HG03196 (cell line): ENCODE measurements around the gene LDLR.
"Not testable (repeated sequence)": the region's sequence is repeated elsewhere in the genome, so short reads cannot be mapped to it uniquely, and the experiment has no call there.

Source experiments
- ATAC-seq: cut with Tn5 transposase; IDR thresholded peaks from one replicate; pipeline ENCODE4 v1.9.1; 2021; ENCODE audit not compliant: unreplicated experiment

LDLR gene

DNA sequence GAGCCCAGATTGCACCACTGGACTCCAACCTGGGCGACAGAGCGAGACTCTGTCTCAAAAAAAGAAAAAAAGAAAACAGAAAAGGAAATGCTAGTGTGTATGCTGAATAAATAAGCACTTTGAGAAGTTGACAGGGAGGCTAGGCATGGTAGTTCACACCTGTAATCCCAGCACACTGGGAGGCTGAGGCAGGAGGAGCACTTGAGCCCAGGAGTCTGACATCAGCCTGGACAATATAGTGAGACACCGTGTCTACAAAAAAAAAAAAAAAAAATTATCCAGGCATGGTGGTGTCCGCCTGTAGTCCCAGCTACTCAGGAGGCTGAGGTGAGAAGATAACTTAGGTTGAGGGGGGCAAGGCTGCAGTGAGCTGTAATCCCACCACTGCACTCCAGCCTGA lies 19.1 kb upstream of the LDLR start:
- ATAC-seq, result no peak

DNA sequence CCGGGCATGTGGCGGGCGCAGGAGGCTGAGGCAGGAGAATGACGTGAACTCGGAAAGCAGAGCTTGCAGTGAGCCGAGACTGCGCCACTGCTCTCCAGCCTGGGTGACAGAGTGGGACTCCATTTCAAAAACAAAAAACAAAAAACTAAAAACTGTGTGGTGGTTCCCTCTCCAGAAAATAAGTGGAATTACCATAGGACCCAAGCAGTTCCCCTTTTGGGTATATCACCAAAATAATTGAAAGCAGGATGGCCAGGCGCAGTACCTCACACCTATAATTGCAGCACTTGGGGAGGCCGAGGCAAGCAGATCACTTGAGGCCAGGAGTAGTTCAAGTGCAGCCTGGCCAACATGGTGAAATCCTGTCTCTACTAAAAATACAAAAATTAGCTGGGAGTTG lies 15.7 kb upstream of the LDLR start:
- no peak for ATAC-seq

DNA sequence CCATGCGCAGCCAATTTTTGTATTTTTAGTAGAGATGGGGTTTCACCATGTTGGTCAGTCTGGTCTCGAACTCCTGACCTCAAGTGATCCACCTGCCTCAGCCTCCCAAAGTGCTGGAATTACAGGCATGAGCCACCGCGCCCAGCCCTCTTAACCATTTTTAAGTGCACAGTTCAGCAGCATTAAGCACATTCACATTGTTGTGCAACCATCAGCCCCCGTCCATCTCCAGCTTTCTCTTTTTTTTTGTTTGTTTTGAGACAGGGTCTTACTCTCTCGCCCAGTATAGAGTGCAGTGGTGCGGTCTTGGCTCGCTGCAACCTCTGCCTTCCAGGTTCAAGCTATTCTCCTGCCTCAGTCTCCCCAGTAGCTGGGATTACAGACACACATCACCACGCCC lies 12.5 kb upstream of the LDLR start:
- not testable (repeated sequence) for ATAC-seq

DNA sequence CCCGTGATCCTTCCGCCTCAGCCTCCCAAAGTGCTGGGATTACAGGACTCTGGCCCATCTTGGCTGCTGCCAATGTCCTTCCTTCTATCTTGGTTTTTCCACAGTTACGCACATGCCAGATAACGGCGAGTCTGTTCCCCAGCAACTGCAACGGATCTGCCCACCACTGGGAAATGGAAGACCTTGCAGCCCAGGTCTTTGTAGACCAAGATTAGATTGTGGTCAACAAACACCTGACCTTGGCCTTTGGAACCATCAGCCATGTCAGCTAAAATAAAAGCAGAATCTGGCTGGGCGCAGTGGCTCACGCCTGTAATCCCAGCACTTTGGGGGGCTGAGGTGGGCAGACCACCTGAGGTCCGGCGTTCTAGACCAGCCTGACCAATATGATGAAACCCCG lies 10.4 kb upstream of the LDLR start:
- no peak for ATAC-seq

DNA sequence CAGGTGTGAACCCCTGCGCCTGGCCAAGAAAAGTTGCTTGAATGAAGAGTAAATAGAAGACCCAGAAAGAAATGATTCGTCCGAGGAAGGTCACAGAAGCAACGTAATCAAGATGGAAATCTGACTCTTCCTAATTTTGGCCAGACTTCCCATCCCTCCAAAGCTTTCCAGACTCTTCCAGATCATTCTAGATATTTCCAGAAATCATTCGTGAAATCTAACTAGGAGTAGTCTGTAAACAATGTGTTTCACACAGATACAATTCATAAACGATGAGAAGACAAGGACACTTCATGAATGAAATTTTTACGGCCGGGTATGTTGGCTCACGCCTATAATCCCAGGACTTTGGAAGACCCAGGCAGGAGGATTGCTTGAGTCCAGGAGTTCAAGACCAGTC lies 9.3 kb upstream of the LDLR start:
- ATAC-seq, result no peak

DNA sequence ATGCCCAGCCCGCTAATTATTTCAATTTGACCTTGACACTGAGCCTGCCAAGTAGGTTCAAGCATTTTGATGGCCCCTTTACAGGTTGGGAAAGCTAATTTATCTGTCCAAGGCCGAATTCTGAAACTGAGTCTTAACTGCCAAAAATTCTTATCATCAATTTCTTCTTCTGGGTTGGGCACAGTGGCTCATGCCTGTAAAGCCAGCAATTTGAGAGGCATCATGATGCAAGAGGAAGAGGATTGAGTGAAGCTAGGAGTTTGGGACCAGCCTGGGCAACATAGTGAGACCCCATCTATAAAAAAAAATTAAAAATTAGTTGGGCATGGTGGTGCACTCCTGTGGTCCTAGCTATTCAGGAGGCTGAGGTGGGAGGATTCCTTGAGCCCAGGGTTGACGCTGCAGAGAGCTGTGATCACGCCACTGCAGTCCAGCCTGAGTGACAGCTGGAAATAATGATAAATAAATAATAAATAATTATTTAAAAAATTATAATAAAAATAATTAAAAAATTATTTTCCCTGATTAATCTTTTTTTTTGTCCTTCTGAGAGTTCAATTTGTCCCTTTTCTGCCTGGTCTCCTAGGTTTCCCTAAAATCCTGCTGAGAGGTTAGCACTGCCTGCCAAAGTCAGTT lies 1.3 kb upstream of the LDLR start:
- no peak for ATAC-seq

DNA sequence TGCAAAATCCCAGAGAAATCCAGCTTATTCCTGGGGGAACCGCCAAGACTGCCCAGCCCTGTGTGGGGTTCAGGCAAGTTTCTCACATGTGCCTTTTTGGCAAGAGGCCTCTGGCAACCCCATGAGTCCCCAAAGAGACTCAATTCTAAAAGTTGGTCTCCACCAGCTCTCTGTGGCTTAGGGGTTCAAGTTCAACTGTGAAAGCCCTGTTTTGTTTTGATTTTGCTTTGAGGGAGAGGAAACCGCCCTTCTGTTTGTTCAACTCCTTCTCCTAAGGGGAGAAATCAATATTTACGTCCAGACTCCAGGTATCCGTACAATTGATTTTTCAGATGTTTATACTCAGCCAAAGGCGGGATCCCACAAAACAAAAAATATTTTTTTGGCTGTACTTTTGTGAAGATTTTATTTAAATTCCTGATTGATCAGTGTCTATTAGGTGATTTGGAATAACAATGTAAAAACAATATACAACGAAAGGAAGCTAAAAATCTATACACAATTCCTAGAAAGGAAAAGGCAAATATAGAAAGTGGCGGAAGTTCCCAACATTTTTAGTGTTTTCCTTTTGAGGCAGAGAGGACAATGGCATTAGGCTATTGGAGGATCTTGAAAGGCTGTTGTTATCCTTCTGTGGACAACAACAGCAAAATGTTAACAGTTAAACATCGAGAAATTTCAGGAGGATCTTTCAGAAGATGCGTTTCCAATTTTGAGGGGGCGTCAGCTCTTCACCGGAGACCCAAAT lies 583 bp upstream of the LDLR start:
- no peak for ATAC-seq

DNA sequence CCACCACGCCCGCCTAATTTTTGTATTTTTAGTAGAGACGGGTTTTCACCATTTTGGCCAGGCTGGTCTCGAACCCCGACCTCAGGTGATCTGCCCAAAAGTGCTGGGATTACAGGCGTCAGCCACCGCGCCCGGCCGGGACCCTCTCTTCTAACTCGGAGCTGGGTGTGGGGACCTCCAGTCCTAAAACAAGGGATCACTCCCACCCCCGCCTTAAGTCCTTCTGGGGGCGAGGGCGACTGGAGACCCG lies 676 bp downstream of the LDLR start:
- ATAC-seq, result not testable (repeated sequence)

DNA sequence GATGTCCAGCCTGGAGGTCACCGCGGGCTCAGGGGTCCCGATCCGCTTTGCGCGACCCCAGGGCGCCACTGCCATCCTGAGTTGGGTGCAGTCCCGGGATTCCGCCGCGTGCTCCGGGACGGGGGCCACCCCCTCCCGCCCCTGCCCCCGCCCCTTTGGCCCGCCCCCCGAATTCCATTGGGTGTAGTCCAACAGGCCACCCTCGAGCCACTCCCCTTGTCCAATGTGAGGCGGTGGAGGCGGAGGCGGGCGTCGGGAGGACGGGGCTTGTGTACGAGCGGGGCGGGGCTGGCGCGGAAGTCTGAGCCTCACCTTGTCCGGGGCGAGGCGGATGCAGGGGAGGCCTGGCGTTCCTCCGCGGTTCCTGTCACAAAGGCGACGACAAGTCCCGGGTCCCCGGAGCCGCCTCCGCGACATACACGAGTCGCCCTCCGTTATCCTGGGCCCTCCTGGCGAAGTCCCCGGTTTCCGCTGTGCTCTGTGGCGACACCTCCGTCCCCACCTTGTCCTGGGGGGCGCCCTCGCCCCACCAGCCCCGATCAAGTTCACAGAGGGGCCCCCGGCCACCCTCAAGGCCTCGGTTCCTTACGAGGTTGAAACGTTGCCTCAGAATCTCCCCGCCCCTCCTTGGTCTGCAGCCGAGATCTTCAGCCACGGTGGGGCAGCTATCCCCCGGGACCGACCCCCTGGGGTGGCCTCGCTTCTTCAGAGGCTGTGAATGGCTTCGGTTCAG lies 1.2 kb downstream of the LDLR start:
- ATAC-seq, result peak; percentile 67

DNA sequence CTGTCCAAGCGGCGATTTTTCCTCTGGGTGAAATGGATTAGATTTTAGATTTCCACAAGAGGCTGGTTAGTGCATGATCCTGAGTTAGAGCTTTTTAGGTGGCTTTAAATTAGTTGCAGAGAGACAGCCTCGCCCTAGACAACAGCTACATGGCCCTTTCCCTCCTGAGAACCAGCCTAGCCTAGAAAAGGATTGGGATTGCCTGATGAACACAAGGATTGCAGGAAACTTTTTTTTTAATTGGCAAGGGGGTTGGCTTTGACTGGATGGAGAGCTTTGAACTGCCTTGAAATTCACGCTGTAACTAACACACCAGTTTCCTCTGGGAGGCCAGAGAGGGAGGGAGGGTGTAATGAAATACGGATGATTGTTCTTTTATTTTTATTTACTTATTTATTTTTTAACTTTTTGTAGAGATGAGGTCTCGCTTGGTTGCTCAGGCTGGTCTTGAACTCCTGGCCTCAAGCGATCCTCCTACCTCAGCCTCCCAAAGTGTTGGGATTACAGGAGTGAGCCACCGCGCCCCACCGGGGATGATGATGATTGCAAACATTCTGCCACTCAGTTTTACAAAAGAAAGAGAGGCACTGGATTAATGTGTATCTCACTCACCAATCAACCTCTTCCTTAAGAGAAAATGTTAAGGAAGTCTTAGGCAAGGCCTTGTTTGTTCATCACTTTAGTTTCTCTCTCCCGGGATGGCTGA lies 1.9 kb downstream of the LDLR start:
- ATAC-seq, result no peak

DNA sequence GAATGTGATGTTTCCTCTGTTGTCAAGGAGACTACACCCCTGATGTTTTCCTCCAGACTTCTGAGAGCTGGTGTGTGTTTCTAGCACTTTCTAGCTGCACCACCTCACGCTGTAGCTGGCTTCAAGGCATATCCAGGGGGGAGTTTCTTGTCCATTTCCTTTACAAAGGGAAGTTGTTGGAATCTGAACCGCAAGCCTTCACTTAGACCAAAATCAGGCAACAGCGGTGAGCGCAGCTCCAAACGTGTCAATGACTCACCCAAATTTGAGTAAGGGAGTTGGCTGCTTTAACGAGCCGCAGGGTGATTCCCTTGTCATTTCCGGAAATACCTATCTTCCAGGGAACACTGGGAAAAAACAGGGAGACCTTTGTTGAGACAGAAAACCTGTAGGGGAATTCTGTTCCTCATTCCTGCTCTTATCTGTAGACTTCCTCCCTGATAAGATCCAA lies 2.5 kb downstream of the LDLR start:
- no peak for ATAC-seq

DNA sequence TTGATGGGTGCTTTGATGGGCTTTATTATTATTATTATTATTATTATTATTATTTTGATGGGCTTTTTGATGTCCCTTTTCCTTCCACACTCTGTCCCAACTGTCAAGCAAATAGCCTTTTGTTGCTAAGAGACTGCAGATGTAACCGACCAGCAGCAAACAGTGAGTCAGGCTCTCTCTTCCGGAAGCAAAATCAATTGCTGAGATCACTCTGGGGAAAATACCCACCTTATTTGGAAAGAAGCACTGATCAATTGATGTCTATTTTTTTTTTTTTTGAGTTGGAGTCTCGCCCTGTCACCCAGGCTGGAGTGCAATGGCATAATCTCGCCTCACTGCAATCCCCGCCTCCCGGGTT lies 2.9 kb downstream of the LDLR start:
- no peak for ATAC-seq

DNA sequence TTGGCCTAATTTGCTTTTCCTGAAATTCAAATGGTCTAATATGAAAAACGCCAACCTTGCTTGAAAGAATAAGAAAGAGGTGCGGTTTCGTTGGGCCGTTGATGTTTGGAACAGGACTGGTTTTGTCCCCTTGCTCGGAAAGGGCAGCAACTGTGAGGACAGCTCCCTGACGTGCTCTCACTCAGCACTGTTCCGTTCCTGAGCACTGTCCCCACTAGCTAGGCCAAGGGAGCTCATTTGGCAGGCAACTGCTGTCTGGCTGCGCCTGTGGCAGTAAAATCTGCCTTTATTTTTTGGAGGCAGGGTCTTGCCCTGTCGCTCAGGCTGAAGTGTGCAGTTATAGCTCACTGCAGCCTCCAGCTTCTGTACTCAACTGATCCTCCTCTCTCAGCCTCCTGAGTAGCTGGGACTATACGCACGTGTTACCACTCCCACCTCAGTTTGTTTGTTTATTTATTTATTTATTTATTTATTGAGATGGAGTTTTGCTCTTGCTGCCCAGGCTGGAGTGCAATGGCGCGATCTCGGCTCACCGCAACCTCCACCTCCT lies 4.5 kb downstream of the LDLR start:
- no peak for ATAC-seq

DNA sequence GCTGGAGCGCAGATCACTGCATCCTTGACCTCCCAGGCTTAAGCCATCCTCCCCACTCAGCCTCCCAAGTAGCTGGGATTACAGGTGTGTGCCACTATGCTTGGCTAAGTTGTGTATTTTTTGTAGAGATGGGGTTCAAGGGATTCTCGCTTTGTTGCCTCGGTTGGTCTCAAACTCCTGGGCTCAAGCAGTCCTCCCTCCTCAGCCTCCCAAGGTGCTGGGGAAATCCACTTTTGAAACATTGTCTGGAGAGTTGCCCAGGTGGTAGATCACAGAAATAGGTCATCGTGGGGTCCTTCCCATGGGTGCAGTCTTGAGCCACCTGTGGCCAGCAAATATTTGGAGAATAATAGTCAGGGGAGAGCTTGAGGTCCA lies 5.2 kb downstream of the LDLR start:
- ATAC-seq, result no peak

DNA sequence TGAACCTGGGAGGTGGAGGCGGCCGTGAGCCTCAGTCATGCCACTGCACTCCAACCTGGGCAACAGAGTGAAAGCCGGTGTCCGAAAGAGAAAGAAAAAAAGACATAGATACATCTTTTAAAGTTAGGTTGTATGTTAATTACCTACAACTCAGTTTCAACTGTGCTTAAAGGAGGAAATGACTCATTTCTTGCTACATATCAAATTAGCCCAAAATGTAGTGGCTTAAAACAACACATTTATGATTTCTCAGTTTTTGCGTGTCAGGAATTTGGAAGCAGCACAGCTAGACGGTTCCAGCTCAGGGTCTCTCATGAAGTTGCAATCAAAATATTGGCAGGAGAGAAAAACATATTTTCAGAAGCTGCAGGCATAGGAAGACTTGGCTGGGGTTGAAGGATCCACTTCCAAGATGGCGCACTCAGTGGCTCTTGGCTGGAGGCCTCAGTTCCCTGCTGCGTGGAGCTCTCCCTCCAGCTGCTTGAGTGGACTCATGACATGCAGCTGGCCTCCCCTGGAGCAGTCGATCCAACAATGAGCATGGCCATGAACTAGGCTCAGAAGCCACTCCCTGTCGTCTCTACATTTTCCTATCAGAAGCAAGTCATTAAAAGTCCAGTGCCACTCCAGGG lies 7.1 kb downstream of the LDLR start:
- ATAC-seq, result peak; percentile 34

DNA sequence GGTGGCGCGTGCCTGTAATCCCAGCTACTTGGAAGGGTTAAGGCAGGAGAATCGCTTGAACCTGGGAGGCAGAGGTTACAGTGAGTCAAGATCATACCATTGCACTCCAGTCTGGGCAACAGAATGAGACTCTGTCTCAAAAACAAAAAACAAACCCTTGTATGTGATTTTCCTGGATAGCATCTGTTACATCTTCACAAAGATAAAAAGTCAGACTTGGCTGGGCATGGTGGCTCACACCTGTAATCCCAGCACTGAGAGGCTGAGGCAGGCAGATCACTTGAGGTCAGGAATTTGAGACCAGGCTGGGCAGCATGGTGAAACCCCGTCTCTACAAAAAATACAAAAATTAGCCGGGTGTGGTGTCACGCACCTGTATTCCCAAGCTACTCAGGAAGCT lies 8.1 kb downstream of the LDLR start:
- not testable (repeated sequence) for ATAC-seq

DNA sequence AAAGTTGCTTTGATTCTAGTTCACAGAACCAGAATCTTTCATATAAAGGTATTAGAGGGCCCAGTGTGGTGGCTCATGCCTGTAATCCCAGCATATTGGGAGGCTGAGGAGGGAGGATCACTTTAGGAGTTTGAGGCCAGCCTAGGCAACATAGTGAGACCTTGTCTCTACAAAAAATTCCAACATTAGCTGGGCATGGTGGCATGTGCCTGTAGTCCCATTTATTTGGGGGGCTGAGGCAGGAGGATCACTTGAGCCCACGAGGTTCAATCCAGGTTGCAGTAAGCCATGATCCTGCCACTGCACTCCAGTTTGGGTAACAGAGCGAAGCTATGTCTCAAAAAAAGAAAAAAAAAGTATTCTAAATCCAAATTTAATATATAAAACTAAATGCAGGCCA lies 9.1 kb downstream of the LDLR start:
- no peak for ATAC-seq

DNA sequence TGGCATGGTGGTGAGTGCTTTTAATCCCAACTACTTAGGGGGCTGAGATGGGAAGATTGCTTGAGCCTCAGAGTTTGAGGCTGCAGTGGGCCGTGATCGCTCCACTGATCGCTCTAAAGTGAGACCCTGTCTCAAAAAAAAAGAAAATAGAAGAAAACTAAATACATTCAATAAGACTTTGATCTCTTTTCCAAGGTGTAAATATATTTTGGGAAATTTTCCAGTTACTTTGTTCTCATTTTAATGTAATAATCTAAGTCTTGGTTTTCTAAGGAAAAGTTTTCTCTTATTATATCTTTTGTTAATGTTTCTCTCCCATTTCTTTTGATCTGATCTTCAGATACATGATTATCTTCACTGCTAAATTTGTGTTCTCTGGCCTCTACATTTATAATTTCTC lies 9.6 kb downstream of the LDLR start:
- no peak for ATAC-seq

DNA sequence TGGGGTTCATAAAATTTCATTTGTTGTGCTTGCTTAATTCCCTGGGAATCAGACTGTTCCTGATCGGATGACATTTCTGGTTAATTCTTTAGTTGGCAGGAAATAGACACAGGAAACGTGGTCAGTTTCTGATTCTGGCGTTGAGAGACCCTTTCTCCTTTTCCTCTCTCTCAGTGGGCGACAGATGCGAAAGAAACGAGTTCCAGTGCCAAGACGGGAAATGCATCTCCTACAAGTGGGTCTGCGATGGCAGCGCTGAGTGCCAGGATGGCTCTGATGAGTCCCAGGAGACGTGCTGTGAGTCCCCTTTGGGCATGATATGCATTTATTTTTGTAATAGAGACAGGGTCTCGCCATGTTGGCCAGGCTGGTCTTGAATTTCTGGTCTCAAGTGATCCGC lies 10.8 kb downstream of the LDLR start:
- no peak for ATAC-seq

DNA sequence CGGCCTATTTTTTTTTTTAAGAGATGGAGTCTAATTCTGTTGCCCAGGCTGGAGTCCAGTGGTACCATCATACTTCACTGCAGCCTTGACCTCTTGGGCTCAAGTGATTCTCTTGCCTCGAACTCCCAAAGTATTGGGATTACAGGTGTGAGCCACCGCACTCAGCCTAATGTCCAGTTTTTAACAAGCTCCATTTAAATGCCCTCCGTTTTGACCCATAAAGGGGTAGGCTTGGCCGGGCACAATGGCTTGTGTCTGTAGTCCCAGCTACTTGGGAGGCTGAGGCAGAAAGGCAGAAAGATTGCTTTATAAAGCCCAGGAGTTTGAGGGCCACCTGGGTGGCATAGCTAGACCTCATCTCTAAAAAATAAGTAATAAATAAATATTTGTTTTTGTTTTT lies 11.8 kb downstream of the LDLR start:
- ATAC-seq, result no peak

DNA sequence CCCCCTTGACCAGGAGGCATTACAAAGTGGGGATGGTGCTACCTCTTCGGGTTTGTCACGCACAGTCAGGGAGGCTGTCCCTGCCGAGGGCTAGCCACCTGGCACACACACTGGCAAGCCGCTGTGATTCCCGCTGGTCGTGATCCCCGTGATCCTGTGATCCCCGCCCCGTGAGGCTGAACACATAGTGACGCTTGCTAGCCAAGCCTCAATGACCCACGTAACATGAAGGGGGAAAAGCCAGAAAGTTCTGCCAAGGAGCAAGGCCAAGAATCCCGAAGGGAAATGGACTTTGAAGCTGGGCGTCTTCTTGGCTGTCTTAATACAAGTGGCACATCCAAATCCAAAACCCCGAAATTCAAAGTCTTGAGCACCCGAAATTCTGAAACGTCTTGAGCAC lies 13.7 kb downstream of the LDLR start:
- ATAC-seq, result no peak
